CD4-positive, CD25-positive, alpha-beta regulatory T cell (primary cell): ENCODE measurements around the gene SMC6. TPM values are rescaled to one million over a fixed set of nuclear protein-coding genes. Genes with fewer than 3 reads are reported as not detected.
A peak's percentile ranks its signal among the peaks of the same experiment; 100 is the strongest.

Experiments
- ATAC-seq, 2 donors: fragments of 150-1000 bp; cut with Tn5 transposase; one replicate each; pipeline ENCODE4 v1.10.0; 2021; ENCODE audit warnings: low read depth in 2 of 2, moderate number of reproducible peaks in 2 of 2, moderate library complexity in 1 of 2
- DNase-seq, 3 donors: peaks; one replicate each; pipeline versions ENCODE4 v3.0.0 to v3.0.0-alpha.2; 2012 to 2022; ENCODE audit warnings: mixed read lengths in 1 of 3
- H3K27ac ChIP-seq: one replicate; pipeline ENCODE4 v1.7.0; 2013; ENCODE audit warnings: mild to moderate bottlenecking, low read length; ENCODE audit not compliant: insufficient read depth, poor library complexity, severe bottlenecking
- H3K27me3 ChIP-seq: one replicate; pipeline ENCODE4 v1.7.0; 2013; ENCODE audit warnings: low read length; ENCODE audit not compliant: control insufficient read depth, insufficient read depth
- H3K36me3 ChIP-seq: one replicate; pipeline ENCODE4 v1.7.0; 2013; ENCODE audit warnings: mild to moderate bottlenecking, low read length, moderate library complexity; ENCODE audit not compliant: control insufficient read depth, insufficient read depth
- H3K4me1 ChIP-seq: 2 replicates; pipeline ENCODE4 v1.7.0; 2013; ENCODE audit warnings: mild to moderate bottlenecking, low read length; ENCODE audit not compliant: insufficient read depth, control insufficient read depth, poor library complexity, severe bottlenecking
- H3K4me3 ChIP-seq: one replicate; pipeline ENCODE4 v1.7.0; 2013; ENCODE audit warnings: low read depth, mild to moderate bottlenecking, low read length, moderate library complexity
- H3K9me3 ChIP-seq, 2 experiments: 1 replicate in 1 of 2; 2 replicates in 1 of 2; pipeline ENCODE4 v1.7.0; 2013; ENCODE audit warnings: low read length in 2 of 2, mild to moderate bottlenecking in 1 of 2, moderate library complexity in 1 of 2; ENCODE audit not compliant: control insufficient read depth in 2 of 2
- H3K27ac Mint-ChIP-seq, 3 donors: one replicate each; pipeline ENCODE4 v1.8.0; 2020 to 2022; ENCODE audit warnings: mild to moderate bottlenecking in 3 of 3, mixed read lengths in 3 of 3, moderate library complexity in 2 of 3
- H3K27me3 Mint-ChIP-seq: one replicate; pipeline ENCODE4 v1.8.0; 2022; ENCODE audit warnings: mild to moderate bottlenecking, mixed read lengths
- H3K36me3 Mint-ChIP-seq: one replicate; pipeline ENCODE4 v1.8.0; 2020; ENCODE audit warnings: mixed read lengths
- H3K4me1 Mint-ChIP-seq, 4 donors: one replicate each; pipeline ENCODE4 v1.8.0; 2020 to 2022; ENCODE audit warnings: mixed read lengths in 4 of 4, mild to moderate bottlenecking in 1 of 4
- H3K4me3 Mint-ChIP-seq, 4 donors: one replicate each; pipeline ENCODE4 v1.8.0; 2020 to 2022; ENCODE audit warnings: mild to moderate bottlenecking in 4 of 4, mixed read lengths in 4 of 4, moderate library complexity in 3 of 4
- H3K9me3 Mint-ChIP-seq, 7 donors: one replicate each; pipeline ENCODE4 v1.8.0; 2020 to 2022; ENCODE audit warnings: mixed read lengths in 7 of 7, mild to moderate bottlenecking in 3 of 7, moderate library complexity in 2 of 7
- polyA plus RNA-seq, 4 donors: library from polyadenylated mRNA; unstranded; fragments of 300-500 nt; fragmentation: Illumina TruSeq; gene quantifications; one replicate each; pipeline ENCODE4 v1.2.3, GENCODE V29; 2021
- total RNA-seq: library from RNA; stranded (reverse); gene quantifications from one replicate; pipeline ENCODE4 v1.2.3, GENCODE V29; 2022

The SMC6 gene
- total and polyA plus RNA-seq, 5 donors from 2014 or later: 11.5 to 34.4 (median 22.8) TPM

GRCh38 chr2:17658251-17658843, 95.3 kb downstream of the SMC6 start:
- no peak for ATAC-seq
- Mint-ChIP-seq H3K4me3 (no peak overlapping the region), H3K9me3 (no peaks in the 10 kb centered on the region)

GRCh38 chr2:17657759-17658158, 95.9 kb downstream of the SMC6 start:
- H3K9me3 ChIP-seq: no peaks in the 10 kb centered on the region
- Mint-ChIP-seq H3K27me3 (no peaks in the 10 kb centered on the region), H3K9me3 (no peaks in the 10 kb centered on the region), H3K4me3 (no peak overlapping the region), H3K4me1 (peaks cover 0 to 5% (median 2%) of the 10 kb centered on the region in 4 donors), H3K36me3 (peaks cover 7% of the 10 kb centered on the region), H3K27ac (no peak overlapping the region)
- no peak overlapping the region for H3K4me3 ChIP-seq
- no peaks in the 10 kb centered on the region for H3K4me1 ChIP-seq
- no peaks in the 10 kb centered on the region for H3K27me3 ChIP-seq
- no peak for ATAC-seq
- H3K36me3 ChIP-seq: peaks cover 5% of the 10 kb centered on the region
- DNase-seq: no peak
- no peak overlapping the region for H3K27ac ChIP-seq

More at GRCh38 chr2:17658251-17658843, 95.3 kb downstream of the SMC6 start:
- DNase-seq: no peak
- H3K4me1 ChIP-seq: no peaks in the 10 kb centered on the region
- no peak overlapping the region for H3K27ac ChIP-seq
- Mint-ChIP-seq H3K36me3 (peaks cover 11% of the 10 kb centered on the region), H3K27me3 (no peaks in the 10 kb centered on the region), H3K4me1 (peaks cover 0 to 7% (median 3%) of the 10 kb centered on the region in 4 donors), H3K27ac (no peak overlapping the region)
- no peak overlapping the region for H3K4me3 ChIP-seq
- no peaks in the 10 kb centered on the region for H3K9me3 ChIP-seq
- H3K36me3 ChIP-seq: peaks cover 10% of the 10 kb centered on the region
- no peaks in the 10 kb centered on the region for H3K27me3 ChIP-seq

GRCh38 chr2:17652681-17653394, 100.8 kb downstream of the SMC6 start:
- H3K4me3 Mint-ChIP-seq: no peak overlapping the region
- no peaks in the 10 kb centered on the region for H3K9me3 Mint-ChIP-seq
- Histone ChIP-seq H3K4me3 (no peak overlapping the region), H3K27ac (no peak overlapping the region), H3K9me3 (no peaks in the 10 kb centered on the region), H3K27me3 (no peaks in the 10 kb centered on the region), H3K4me1 (no peaks in the 10 kb centered on the region), H3K36me3 (peaks cover 2% of the 10 kb centered on the region)
- no peak for ATAC-seq
- H3K4me1 Mint-ChIP-seq: peaks cover 0 to 5% (median 1%) of the 10 kb centered on the region in 4 donors
- no peaks in the 10 kb centered on the region for H3K27me3 Mint-ChIP-seq
- no peak for DNase-seq
- H3K36me3 Mint-ChIP-seq: no peaks in the 10 kb centered on the region
- H3K27ac Mint-ChIP-seq: no peak overlapping the region

GRCh38 chr2:17649026-17649425, 104.6 kb downstream of the SMC6 start:
- H3K9me3 Mint-ChIP-seq: no peaks in the 10 kb centered on the region

GRCh38 chr2:17648581-17648980, 105.0 kb downstream of the SMC6 start:
- no peaks in the 10 kb centered on the region for H3K4me1 ChIP-seq
- Mint-ChIP-seq H3K9me3 (no peaks in the 10 kb centered on the region), H3K4me3 (no peak overlapping the region), H3K4me1 (peaks cover 0 to 5% (median 2%) of the 10 kb centered on the region in 4 donors), H3K36me3 (no peaks in the 10 kb centered on the region), H3K27me3 (no peaks in the 10 kb centered on the region), H3K27ac (peak overlapping the region in 1 of 3 donors; percentile 27)
- no peaks in the 10 kb centered on the region for H3K36me3 ChIP-seq
- no peak for DNase-seq
- no peaks in the 10 kb centered on the region for H3K9me3 ChIP-seq
- H3K27ac ChIP-seq: no peak overlapping the region
- no peak for ATAC-seq
- H3K4me3 ChIP-seq: no peak overlapping the region
- no peaks in the 10 kb centered on the region for H3K27me3 ChIP-seq

More at GRCh38 chr2:17649026-17649425, 104.6 kb downstream of the SMC6 start:
- no peaks in the 10 kb centered on the region for H3K36me3 Mint-ChIP-seq
- DNase-seq (no peak), ATAC-seq (no peak)
- no peak overlapping the region for H3K27ac ChIP-seq
- no peaks in the 10 kb centered on the region for H3K9me3 ChIP-seq
- H3K4me1 Mint-ChIP-seq: peaks cover 0 to 5% (median 2%) of the 10 kb centered on the region in 4 donors
- no peak overlapping the region for H3K27ac Mint-ChIP-seq
- no peaks in the 10 kb centered on the region for H3K36me3 ChIP-seq
- H3K27me3 Mint-ChIP-seq: no peaks in the 10 kb centered on the region
- no peaks in the 10 kb centered on the region for H3K27me3 ChIP-seq
- H3K4me1 ChIP-seq: no peaks in the 10 kb centered on the region
- H3K4me3 Mint-ChIP-seq: no peak overlapping the region
- H3K4me3 ChIP-seq: no peak overlapping the region

GRCh38 chr2:17646838-17647701, 106.5 kb downstream of the SMC6 start:
- Histone ChIP-seq H3K4me3 (no peak overlapping the region), H3K27me3 (no peaks in the 10 kb centered on the region), H3K4me1 (no peaks in the 10 kb centered on the region), H3K9me3 (no peaks in the 10 kb centered on the region), H3K36me3 (no peaks in the 10 kb centered on the region), H3K27ac (no peak overlapping the region)
- H3K4me3 Mint-ChIP-seq: no peak overlapping the region
- H3K4me1 Mint-ChIP-seq: peaks cover 0 to 4% (median 2%) of the 10 kb centered on the region in 4 donors
- ATAC-seq: no peak
- peak overlapping the region in 1 of 3 donors; percentile 2 for H3K27ac Mint-ChIP-seq
- DNase-seq: no peak
- no peaks in the 10 kb centered on the region for H3K36me3 Mint-ChIP-seq
- no peaks in the 10 kb centered on the region for H3K27me3 Mint-ChIP-seq
- no peaks in the 10 kb centered on the region for H3K9me3 Mint-ChIP-seq

- no peak overlapping the region for H3K27ac ChIP-seq
Measured at GRCh38 chr2:17646081-17646554, 107.5 kb downstream of the SMC6 start.

More at GRCh38 chr2:17646081-17646554, 107.5 kb downstream of the SMC6 start:
- Mint-ChIP-seq H3K4me3 (no peak overlapping the region), H3K27ac (no peak overlapping the region), H3K4me1 (peaks cover 0 to 3% (median 0%) of the 10 kb centered on the region in 4 donors), H3K27me3 (no peaks in the 10 kb centered on the region), H3K9me3 (no peaks in the 10 kb centered on the region), H3K36me3 (no peaks in the 10 kb centered on the region)
- H3K4me1 ChIP-seq: no peaks in the 10 kb centered on the region
- ATAC-seq: peak; percentile 65 to 67
- no peaks in the 10 kb centered on the region for H3K36me3 ChIP-seq
- no peak overlapping the region for H3K4me3 ChIP-seq
- H3K27me3 ChIP-seq: no peaks in the 10 kb centered on the region
- no peaks in the 10 kb centered on the region for H3K9me3 ChIP-seq
- DNase-seq: peak; percentile 6 to 67 (median 41)
